IPS-15b (cell line): ENCODE measurements around the gene SLC27A4.

Experiments
- H3K27me3 ChIP-seq: one replicate; pipeline ENCODE4 v1.6.1; 2013; ENCODE audit warnings: low read length; ENCODE audit not compliant: control insufficient read depth, insufficient read depth
- H3K36me3 ChIP-seq: one replicate; pipeline ENCODE4 v1.6.1; 2013; ENCODE audit warnings: low read length; ENCODE audit not compliant: control insufficient read depth, insufficient read depth
- H3K4me1 ChIP-seq: one replicate; pipeline ENCODE4 v1.6.1; 2013; ENCODE audit warnings: mild to moderate bottlenecking, low read length; ENCODE audit not compliant: control insufficient read depth, insufficient read depth
- H3K4me3 ChIP-seq: one replicate; pipeline ENCODE4 v1.5.1; 2013; ENCODE audit warnings: low read depth, low read length
- H3K9ac ChIP-seq: one replicate; pipeline ENCODE4 v1.6.1; 2013; ENCODE audit warnings: low read depth, mild to moderate bottlenecking, low read length
- H3K9me3 ChIP-seq: one replicate; pipeline ENCODE4 v1.6.1; 2013; ENCODE audit warnings: mild to moderate bottlenecking, low read length; ENCODE audit not compliant: control insufficient read depth, insufficient read depth

The SLC27A4 gene

DNA sequence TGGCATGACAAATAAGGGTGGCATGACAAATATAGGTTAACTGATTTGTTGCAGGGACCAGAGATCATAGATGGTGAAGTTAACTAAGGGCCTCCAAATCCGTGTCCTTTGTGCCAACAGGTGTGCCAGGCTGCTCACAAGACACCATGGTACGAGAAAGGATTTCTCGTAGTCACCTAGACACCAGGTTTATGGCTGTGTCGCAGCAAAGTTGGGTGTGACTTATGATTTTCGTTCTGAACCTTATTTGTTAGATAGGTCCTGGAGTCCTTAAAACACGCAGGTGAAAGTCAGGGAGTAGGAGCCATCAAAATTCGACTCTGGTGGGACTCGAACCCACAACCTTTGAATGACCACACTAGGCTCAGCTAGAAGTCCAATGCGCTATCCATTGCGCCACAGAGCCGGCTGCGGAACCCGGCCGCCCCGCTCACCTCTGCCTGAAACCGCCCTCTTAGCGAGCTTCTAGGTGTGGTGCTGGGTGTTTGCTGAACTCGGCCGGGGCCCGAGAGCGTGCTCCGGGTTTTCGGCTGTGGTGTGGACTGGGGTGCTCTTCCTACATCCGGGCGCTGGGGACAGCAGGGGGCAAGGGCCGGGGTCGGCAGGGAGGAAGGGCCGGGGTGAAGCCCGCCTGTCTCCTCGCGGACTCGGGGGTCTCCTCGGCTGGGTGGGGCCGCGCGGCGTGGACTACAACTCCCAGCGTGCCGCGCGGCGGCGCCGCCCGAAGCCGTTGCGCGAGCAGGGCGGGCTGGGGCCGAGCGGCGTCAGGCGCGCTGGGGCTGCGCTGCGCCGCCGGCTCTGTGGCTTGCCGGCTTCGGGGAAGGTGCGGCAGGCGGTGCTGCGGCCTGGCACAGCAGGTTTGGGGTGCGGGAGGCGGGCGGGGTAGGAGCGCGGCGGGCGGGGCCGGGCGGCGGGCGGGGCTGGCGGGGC lies at the start of gene SLC27A4:
TSS of gene SLC27A4 (plus strand) at position 767 of the 930 bp plus-strand sequence. CDS start 2,606 bp downstream, outside the sequence.
- H3K4me3 ChIP-seq: peak within 1 kb of the TSS; percentile 85
- H3K36me3 ChIP-seq: peaks cover 1% of the 10 kb centered on the region
- peak within 1 kb of the TSS; percentile 65 for H3K9ac ChIP-seq
- H3K27me3 ChIP-seq: no peaks in the 10 kb centered on the region
- no peaks in the 10 kb centered on the region for H3K9me3 ChIP-seq
- no peaks in the 10 kb centered on the region for H3K4me1 ChIP-seq

DNA sequence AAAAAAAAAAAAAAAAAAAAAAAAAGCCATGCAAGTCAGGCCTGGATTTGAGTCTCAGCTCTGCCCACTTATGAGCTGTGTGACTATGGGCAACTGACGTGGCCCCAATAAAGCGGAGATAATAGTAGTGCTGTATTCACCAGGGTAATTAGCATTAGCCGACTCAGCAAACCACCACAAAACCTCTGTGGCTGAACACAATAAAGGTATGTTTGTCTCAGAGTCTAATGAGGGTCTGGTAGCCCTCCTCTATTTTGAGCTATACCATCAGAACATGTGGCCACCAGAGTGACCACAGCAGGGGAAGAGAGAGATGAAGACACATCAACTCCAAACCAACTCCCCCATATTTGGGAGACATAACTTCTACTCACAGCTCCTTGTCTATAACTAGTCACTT lies 48.3 kb upstream of the SLC27A4 start:
- Histone ChIP-seq H3K4me1 (no peaks in the 10 kb centered on the region), H3K36me3 (peaks cover 9% of the 10 kb centered on the region), H3K27me3 (no peaks in the 10 kb centered on the region), H3K9me3 (no peaks in the 10 kb centered on the region), H3K9ac (no peak overlapping the region), H3K4me3 (no peak overlapping the region)

DNA sequence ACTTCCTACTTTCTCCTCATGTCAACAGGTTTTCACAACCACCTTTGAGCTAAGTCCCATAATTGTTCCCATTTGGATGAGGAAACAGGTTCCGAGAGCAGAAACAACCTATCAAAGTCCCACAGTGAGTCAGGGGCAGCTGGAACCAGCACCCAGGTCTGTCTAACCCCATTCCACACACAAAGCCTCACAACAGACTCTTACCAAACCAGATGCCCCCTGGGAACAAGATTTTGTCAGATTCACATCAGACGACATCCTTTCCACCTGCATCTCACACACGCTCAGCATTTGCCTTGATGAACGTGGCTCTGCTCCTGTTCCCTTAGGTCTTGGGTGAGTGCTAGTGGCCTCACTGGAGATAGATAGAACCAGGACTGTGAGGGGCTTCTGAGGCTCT lies 47.2 kb upstream of the SLC27A4 start:
- Histone ChIP-seq H3K27me3 (no peaks in the 10 kb centered on the region), H3K9ac (no peak overlapping the region), H3K9me3 (no peaks in the 10 kb centered on the region), H3K4me1 (no peaks in the 10 kb centered on the region), H3K36me3 (peaks cover 5% of the 10 kb centered on the region), H3K4me3 (no peak overlapping the region)

DNA sequence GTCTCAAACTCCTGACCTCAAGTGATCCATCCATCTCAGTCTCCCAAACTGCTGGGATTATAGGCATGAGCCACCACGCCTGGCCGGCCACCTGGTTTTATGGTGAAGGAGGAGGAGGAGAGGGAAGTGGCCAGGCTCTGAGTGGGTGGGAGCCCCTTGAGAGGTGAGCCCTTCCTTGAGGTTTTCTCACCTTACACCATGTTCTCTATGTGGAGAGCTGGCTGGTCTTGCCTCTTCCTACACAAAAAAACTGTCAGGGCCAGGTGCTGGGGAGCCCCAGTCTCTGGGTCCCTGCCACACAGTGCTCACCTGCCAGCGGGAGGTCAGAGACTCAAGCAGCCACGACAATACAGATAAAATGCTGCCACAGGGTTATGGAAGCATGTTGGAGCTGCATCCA lies 46.2 kb upstream of the SLC27A4 start:
- Histone ChIP-seq H3K4me1 (no peaks in the 10 kb centered on the region), H3K9me3 (no peaks in the 10 kb centered on the region), H3K27me3 (no peaks in the 10 kb centered on the region)

DNA sequence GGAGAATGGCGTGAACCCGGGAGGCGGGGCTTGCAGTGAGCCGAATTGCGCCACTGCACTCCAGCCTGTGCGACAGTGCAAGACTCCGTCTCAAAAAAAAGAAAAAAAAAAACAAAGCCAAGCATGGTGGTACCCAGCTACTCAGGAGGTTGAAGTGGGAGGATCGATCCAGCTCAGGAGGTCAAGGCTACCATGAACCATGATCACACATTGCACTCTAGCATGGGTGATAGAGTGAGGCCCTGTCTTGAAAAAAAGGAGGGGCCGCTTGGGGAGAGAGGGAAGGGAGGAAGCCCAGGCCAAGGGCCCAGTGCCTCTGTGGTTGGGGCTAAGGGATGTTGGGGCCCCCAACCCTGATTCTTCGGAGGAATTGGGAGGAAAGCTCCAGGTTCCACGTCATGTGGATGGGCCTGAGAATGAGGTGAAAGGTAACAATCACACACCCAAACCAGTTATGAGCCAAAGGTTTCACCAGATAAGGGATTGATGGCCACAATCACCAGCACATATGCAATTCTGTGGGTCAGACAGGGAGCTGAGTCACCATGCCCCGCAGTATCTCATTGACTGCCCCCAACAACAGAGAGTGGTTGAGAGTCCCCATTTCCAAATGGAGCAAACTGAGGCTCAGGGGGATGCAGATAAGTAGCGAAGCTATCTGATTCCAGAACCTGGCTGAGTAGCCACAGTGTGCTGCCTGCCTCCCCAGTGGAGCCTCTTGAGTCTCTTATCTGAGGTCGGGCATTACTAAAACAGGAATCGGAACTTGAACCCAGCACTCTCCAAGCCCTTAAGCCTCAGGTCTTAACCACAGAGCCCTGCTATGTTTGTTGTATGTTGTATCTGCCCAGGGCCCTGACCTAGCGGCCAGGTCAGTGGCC lies 43.7 kb upstream of the SLC27A4 start:
- Histone ChIP-seq H3K36me3 (no peaks in the 10 kb centered on the region), H3K9ac (no peak overlapping the region), H3K9me3 (no peaks in the 10 kb centered on the region), H3K27me3 (no peaks in the 10 kb centered on the region), H3K4me3 (no peak overlapping the region), H3K4me1 (no peaks in the 10 kb centered on the region)

More for the DNA sequence above, 46.2 kb upstream of the SLC27A4 start:
- H3K4me3 ChIP-seq: no peak overlapping the region
- no peaks in the 10 kb centered on the region for H3K36me3 ChIP-seq
- no peak overlapping the region for H3K9ac ChIP-seq

DNA sequence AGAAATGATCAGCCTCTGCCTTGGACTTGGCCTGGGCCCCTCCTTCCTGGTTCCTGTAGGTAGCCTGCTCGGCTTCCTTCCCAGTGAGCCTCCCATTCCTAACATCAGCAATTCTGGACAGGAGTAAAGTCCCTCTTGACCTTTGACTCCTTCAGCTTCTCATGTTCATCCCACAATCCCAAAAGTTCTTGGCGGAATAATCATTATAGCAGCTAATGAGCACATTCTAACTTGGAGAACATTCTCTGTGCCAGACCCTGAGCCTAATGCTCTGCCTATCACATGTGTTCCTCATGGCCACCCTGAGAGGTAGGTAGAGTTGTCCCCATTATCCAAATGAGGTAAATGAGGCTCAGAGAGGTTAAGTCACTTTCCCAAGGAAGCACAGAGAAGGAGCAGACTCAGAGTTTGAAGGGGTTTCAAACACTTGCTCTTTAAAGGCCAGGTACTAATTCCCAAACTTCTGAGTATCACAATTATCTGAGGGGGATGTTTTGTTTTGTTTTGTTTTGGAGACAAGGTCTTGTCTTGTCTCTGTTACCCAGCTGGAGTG lies 43.0 kb upstream of the SLC27A4 start:
- Histone ChIP-seq H3K9me3 (no peaks in the 10 kb centered on the region), H3K4me3 (no peak overlapping the region), H3K36me3 (no peaks in the 10 kb centered on the region), H3K27me3 (no peaks in the 10 kb centered on the region), H3K9ac (no peak overlapping the region), H3K4me1 (no peaks in the 10 kb centered on the region)

DNA sequence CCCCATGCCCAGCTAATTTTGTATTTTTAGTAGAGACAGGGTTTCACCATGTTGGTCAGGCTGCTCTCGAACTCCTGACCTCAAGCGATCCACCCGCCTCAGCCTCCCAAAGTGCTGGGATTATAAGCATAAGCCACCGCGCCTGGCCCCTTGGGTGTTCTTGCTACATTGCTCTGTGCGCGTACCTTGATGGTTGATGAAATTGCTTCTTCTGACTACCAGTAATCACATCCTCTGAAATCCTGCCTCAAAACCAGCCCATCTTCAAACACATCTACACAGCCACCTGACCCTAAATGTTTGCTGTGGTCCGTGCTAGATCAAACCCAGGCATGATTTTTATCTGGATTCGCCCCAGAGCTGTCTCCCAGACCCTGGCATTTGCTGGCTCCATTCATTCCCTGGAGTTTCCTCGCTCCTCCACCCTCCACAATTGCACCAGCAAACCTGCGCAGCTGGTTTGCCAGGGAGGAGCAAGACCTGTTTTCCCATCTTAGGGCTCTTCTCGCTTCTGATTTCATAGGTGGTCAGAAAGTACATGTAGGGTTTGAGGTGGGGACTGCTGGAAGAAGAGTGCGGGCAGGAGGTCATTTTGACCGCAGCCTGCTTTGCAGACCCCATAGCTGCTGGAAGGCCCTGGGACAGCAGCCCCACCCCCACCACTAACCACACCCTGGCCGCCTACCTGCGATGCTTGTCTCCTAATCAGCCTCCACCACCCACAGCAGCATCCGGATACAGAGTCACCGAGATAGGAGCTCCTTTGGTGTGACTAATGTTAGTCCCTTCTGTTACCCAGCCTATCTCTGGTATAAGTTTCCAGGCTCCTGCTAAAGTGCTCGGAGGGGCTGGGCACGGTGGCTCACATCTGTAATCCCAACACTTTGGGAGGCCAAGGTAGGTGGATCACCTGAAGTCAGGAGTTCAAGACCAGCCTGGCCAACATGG lies 41.5 kb upstream of the SLC27A4 start:
- Histone ChIP-seq H3K9ac (no peak overlapping the region), H3K4me1 (no peaks in the 10 kb centered on the region), H3K4me3 (no peak overlapping the region), H3K27me3 (no peaks in the 10 kb centered on the region), H3K9me3 (no peaks in the 10 kb centered on the region), H3K36me3 (no peaks in the 10 kb centered on the region)

DNA sequence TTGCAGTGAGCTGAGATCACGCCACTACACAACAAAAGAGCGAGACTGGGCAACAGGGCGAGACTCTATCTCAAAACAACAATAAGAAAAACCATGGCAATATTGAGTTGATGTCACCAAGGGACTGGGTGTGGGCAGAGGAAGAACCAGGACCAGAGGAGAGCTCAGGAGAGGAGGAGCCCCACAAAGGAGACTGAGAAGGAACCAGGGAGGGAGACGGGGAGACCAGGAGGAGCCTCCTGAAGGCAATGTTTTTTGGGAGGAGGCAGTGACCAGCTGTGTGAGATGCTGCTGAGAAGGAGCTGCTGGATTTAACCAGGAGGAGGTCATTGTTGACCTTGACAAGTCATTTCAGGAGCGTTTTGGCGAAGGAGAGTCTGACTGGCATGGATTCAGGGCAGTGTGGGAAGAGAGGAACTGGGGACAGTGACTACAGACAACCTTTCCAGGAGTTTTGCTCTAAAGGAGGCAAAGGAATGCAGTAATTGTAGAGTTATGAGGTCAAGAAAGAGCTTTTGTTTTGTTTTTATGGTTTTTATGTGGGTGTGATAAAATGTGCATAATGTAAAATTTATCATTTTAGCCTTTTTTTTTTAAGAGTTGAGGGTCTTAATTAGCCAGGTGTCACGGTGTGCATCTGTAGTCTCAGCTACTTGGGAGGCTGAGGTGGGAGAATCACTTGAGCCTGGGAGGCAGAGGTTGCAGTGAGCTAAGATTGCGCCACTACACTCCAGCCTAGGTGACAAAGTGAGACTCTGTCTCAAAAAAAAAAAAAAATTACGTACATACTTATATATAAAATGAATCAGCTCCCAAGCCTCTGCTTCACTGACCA lies 36.0 kb upstream of the SLC27A4 start:
- H3K9ac ChIP-seq: peak overlapping the region; percentile 16
- no peaks in the 10 kb centered on the region for H3K27me3 ChIP-seq
- H3K4me1 ChIP-seq: no peaks in the 10 kb centered on the region
- no peaks in the 10 kb centered on the region for H3K9me3 ChIP-seq
- peaks cover 4% of the 10 kb centered on the region for H3K36me3 ChIP-seq
- H3K4me3 ChIP-seq: no peak overlapping the region

DNA sequence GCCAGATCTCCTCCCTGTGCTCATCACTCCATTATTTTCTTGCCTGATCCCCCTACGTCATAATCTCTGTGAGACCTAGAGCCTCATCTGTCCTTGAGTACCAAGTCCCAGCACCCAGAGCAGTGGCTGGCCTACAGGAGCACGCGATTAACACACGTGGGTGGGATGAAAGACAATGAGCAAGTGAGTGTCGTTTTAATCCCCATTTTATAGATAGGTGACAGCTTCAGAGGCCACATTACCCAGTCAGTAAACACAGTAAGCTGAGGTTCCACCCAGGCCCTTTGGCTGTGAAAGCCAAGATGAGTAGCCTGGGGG lies 35.4 kb upstream of the SLC27A4 start:
- no peaks in the 10 kb centered on the region for H3K9me3 ChIP-seq
- no peak overlapping the region for H3K9ac ChIP-seq
- no peak overlapping the region for H3K4me3 ChIP-seq
- no peaks in the 10 kb centered on the region for H3K27me3 ChIP-seq
- H3K36me3 ChIP-seq: peaks cover 10% of the 10 kb centered on the region
- H3K4me1 ChIP-seq: no peaks in the 10 kb centered on the region

DNA sequence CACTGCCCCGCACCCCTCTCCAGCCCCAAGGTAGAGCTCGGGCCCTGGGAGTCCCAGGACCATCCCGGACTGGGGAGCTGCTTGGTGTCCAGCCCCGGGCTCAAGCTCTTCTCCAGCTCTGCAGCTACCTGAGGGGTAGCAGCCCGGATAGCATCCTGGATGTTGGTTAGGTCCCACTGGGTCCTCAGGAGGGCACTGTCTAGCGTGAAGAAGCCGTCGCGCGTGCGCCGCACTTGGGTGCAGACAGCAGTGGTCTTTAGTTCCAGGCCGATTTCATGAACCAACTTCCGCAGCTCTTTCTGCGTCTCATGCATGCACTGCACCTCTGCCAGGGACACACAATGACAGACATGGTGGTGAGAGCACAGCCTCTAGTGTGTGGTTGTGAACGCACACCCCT lies 30.8 kb upstream of the SLC27A4 start:
- Histone ChIP-seq H3K4me1 (no peaks in the 10 kb centered on the region), H3K9ac (no peak overlapping the region)

More for the DNA sequence above, 30.8 kb upstream of the SLC27A4 start:
- Histone ChIP-seq H3K27me3 (no peaks in the 10 kb centered on the region), H3K36me3 (peaks cover 30% of the 10 kb centered on the region), H3K4me3 (no peak overlapping the region), H3K9me3 (no peaks in the 10 kb centered on the region)
